HG03066 (cell line): Measurements from ENCODE around the gene CDKN1A.
A peak's percentile ranks its signal among the peaks of the same experiment; 100 is the strongest.
"Not testable (repeated sequence)": the region's sequence is repeated elsewhere in the genome, so short reads cannot be mapped to it uniquely, and the experiment has no call there.

ENCODE experiments used
- ATAC-seq: cut with Tn5 transposase; IDR thresholded peaks from one replicate; pipeline ENCODE4 v1.9.1; 2021; ENCODE audit warnings: low read depth; ENCODE audit not compliant: unreplicated experiment

CDKN1A gene

DNA sequence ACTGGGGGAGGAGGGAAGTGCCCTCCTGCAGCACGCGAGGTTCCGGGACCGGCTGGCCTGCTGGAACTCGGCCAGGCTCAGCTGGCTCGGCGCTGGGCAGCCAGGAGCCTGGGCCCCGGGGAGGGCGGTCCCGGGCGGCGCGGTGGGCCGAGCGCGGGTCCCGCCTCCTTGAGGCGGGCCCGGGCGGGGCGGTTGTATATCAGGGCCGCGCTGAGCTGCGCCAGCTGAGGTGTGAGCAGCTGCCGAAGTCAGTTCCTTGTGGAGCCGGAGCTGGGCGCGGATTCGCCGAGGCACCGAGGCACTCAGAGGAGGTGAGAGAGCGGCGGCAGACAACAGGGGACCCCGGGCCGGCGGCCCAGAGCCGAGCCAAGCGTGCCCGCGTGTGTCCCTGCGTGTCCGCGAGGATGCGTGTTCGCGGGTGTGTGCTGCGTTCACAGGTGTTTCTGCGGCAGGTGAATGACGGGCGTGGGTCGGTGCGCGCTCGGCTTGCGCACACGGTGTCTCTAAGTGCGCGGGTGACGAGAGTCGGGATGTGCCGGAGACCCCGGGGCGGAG, at the start of gene CDKN1A:
Gene CDKN1A, plus strand, starts transcription at position 227 of the 555 bp plus-strand sequence. CDS start 5,388 bp downstream, outside the sequence.
- ATAC-seq, result peak; percentile 46

DNA sequence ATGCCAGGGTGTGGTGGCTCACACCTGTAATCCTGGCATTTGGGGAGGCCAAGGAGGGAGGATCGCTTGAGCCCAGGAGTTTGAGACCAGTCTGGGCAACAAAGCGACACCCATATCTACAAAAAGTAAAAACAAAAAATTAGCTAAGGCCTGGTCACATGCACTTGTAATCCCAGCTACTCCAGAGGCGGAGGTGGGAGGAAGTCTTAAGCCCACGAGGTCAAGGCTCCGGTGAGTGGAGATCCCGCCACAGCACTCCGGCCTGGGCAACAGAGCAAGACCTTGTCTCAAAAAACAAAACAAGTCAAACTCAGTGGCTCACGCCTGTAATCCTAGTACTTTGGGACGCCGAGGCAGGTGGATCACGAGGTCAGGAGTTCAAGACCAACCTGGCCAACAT, 48.7 kb upstream of the CDKN1A start:
- no peak for ATAC-seq

DNA sequence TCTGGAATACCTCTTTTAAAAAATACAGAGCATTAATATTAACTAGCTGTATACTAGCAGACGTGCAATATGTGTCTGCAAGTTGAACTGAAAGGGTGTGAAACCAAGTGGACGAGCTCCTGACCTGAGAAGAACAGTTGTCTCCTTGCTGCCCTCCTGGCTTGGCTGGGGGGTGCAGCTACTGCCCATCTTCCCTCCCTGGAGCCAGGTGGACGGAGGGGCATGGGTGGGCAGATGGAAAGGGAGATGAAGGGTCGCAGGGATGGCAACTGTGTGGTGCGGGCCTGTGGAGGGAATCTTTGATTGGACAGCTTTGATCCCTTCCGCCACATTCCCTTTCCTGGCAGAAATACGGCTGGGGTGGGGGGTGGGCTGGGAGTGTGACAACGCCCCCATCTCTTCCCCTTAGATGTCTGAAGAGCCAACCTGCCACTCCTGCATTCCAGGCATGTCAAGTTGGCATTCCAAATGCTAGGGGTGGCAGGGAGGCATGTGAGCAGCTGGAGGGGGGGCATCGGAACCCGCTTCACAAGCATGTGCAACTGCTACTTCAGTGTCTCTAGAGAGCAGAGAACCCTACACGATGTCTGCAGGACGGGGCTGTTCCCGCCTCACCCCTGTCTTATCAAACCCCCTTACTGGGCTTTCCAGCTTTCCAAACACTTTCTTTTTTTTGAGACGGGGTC, 47.0 kb upstream of the CDKN1A start:
- ATAC-seq, result no peak

DNA sequence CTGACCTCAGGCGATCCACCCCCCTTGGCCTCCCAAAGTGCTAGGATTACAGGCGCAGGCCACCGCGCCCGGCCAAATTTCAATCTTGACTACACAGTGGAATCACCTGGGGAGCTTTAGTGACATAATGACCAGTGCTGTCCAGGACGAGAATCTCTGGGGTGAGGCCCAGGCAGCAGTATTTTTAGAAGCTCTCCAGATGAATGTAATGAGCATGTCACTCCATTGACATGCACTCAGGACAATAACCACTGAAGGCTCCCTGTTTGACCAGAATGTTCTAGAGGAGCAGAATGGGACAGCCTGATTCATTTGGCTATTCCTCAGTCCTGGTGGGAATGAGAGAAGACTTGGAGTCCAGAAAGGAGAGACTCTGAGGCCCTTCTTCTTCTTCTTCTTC, 45.1 kb upstream of the CDKN1A start:
- ATAC-seq, result no peak

DNA sequence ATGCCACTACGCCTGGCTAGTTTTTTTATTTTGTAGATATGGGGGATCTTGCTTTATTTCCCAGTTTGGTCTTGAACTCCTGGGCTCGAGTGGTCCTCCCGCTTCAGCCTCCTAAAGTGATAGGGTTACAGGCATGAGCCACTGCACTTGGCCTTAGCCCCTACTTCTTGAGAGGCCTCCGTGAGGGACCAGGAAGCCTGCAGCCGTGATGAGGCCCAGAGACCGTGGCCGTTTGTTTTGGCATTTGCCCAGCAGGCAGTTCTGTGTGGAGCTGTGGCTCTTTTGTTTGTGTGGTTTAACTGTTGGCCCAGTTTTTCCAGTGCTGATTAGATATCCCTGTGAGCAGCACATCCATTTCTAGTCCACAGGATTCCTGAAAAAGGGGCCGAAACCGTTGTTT, 44.6 kb upstream of the CDKN1A start:
- ATAC-seq, result no peak

DNA sequence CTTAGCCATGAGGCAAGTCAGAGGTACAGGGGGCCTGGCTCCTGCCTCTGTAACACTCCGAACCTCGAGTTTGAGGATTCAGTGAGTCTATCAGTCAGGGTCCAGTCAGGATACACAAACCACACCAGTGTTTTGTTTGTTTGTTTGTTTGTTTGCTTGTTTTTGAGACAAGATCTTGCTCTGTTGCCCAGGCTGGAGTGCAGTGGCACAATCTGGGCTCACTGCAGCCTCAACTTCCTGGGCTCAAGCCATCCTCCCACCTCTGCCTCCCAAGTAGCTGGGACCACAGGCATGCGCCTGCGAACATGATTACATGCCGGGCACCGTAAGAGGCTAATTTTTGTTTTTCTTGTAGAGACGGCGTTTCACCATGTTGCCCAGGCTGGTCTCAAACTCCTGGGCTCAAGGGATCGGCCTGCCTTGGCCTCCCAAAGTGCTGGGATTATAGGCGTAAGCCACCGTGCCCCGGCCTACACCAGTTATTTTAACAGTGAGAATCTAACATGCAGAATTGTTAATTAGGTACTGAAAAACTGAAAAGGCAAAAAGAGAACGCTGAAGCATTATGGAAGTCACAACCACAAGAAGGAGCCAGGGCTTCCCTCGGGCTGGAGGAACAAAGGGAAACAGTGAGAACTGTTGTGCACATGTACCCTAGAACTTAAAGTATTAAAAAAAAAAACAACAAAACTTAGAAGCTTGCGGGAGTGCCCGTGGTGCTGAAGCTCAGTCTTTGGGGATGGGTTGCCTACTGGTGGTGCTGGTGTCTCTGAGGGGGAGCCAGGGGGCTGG, 44.0 kb upstream of the CDKN1A start:
- no peak for ATAC-seq

DNA sequence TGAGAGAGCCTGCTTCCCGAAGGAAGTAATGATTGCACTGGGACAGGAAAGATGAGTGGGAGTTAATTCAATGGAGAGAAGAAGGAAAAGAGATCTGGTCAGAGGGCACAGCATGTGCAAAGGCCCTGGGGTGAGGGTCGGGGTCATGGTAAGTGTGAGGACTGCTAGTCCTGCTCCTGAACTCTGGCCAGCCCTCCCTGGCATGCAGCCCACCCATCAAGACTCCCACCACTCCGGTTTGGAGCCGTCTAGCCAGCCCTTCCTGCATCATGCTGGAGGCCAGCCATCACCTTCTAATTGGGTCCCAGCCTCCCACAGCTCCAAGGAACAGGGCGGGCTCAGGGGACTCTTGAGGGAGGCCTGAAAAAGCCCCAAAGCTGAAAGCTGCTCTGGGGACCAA, 42.2 kb upstream of the CDKN1A start:
- ATAC-seq, result no peak

DNA sequence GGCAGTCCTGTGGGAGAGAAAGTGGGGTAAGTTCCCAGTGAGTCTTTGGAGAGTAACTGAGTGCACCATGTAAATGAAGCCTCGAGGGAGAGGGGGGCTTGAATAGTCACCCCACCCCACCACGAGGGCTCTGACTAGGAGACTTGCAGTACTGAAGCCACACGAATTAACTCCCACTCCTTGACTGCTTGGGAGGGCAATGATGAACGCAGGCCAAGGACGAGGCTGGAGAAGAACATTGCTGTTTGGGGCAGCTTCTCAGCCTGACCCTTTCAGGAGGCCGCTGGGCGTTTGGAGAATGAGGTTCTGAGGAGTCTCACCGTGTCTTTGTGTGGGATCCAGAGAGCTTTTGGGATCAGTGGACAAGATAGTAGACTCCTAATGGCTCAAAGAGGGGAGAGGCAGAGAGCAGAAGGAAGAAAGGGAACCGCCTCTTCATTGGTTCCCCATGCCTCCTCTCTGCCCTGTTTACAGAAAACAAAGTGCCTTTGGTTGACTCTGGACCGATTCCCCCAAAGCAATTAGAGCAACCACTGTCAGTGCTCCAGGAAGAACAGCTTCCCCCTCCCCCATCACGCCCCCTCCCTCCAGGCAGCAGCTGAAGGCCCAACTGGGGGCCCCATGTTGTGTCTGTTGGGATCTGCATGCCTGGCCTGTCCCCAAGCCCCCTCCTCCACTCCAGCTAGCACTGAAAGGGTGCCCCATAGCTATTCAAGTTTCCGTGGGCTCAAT, 41.7 kb upstream of the CDKN1A start:
- no peak for ATAC-seq

DNA sequence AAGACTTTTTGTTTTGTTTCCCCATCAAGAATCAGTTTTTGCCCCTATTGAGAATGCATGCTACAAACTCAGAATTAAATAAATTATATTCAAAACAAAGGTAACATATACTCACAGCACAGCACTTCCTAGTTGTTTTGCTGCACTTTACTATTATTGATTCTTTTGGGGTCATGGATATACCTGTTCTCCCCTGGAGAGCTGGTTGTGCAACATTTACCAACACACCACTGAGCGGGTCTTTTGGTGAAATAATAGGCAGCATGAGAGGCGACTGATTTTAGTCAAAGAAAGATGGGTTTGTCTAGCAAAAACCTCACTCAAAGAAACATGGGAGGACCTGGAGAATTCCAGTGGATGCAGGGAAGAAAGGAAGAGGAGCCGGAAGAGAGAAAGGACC, 39.9 kb upstream of the CDKN1A start:
- ATAC-seq, result no peak

DNA sequence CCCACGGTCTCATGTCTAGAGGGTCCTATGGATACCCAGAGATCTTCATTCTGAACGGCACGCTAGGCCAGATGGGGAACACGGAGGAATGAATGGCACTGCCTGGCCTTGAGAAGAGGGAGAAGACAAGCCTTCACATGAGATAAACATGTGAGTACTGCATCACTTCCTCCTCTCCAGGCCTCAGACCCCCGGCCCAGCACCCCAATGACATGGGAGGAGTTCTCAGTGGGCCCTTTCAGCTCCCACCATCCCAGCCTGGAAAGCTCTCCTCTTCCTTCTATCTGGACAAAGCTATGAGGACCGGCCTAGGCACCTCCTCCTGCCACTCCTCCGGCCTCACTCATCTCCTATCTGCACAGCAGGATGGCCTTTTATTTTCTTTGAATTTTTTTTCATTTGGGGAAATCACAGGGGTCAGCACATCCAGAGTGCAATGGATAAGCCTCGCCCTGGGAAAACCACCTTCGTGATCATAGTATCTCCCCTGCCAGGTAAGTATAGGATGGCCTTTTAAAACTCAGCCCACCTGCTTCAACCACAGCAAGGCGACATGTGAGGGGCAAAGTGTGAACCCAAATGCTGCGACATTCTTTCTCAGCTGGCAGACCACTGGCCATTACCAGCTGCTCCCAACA, 39.2 kb upstream of the CDKN1A start:
- no peak for ATAC-seq

DNA sequence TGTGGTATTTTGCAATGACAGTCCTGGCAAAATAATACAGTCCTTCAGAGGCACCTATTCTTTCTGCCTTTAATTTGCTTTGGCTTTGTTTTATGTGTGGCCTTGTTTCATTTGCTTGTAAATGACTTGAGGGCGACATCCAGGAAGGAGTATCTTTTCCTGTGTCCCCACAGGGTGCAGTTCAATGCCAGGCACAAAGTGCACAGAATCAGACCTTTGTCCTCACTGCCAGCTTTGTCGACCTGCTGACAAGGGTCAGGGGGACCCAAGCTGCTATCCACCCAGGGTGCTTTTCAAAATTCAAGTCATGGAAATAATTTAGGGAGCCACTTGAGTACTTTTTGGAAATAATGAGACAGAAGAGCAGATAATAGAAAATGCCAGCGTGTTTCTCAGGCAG, 37.0 kb upstream of the CDKN1A start:
- no peak for ATAC-seq

DNA sequence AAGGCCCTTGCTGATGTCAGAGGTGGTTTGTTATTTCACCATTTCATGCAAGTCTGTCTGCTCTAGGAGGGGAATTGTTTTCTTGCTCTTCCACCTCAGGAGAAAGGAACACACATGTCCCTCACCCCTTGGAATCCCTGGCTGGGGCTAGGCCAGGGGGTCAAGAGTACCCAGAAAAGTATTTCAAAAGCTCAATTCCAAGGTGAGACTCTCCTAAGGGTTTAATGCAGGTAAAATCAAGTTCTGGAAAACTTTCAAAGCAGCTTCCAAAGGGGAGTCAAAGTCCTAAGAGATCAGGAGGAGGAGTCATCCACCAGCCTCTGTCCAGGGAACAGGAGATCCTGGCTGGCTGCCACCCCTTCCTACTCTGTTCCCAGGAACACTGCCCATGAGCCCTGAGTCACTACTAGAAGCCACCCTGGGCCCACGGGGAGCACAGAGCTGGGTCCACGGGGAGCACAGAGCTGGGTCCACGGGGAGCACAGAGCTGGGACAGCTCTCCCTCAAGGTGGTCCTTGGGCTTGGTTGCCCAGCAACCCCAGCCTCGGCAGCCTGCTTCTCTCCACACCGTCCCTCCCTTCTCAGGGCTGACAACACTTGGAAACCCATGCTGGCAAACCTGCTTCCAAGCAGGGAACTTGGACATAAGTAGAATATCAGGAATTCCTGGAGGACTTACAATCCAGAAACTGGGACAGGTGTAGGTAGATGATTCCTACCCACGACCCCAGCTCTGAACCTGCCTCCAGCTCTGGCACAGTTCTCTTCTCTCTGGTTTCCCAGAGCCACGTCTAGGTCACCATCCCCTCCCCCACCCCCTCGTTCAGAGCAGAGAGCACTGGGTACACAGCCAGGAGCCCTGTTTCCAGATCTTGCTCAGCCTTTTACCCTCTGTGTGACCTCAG, 35.3 kb upstream of the CDKN1A start:
- ATAC-seq, result no peak

DNA sequence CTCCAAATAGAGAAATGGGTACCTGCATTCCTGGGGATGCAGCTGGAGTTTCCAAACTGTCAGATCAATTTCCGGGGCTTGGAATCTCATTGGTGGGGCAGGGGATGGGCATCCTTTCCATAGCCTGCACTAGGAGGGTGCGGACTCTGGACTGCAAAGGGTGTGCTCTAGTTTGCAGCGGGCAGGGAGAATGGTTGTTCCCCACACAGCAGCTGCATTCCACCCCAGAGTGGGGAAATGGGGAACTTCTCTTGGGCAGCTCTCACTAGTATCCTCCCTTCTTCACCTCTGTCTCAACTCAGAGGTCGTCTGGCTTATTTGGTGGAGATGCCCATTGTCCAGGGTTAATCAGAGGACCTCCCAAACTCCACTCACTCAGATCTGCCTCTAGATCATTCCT, 34.5 kb upstream of the CDKN1A start:
- ATAC-seq, result no peak

DNA sequence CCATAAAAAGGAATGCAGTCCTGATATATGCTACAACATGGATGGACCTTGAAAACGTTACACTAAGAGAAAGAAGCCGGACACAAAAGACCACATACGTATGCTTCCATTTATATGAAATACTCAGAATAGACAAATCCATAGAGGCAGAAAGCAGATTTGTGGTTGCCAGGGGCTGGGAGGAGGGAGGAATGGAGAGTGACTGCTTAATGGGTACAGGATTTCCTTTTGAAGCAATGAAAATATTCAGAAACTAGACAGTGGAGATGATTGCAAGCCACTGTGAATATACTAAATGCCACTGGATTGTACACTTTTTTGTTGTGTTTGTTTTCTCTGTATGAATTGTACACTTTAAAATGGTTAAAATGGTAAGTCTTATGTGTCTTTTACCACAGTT, 29.4 kb upstream of the CDKN1A start:
- ATAC-seq, result no peak

DNA sequence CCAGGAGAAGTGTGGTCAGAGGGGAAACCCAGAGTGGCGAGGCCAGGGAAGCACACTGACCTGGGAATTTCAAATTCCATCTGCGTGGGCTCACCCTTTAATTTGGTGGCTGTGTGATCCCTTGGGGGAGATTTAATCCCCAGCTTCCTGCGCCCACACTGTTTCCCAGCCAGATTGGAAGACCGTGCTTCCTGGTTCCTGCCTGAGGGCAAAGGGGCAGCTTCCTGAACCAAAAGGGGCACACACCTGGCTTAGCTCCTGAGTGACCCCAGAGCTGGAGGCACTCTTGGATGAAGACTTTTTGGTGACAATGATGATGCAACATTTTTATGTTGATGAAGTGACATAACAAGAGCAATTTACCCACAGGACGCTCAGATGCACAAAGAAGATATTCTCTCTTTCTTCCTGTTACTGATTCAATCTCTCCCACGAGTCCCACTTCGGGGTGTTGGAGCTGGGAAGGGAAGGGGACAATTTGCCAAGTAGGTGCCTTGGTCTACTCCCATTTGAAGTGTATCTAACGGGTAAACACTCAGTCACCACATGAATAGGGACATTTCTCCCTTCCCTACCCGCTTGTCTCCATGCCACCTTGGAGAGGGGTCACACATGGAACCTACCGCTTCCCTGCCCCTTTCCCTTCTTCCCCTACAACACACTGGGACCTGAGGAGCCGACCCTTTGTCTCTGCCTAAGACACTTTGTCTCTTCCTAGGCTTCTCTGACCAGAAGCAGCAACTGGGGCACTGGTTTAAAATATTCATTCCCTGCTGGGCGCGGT, 28.6 kb upstream of the CDKN1A start:
- ATAC-seq, result no peak

DNA sequence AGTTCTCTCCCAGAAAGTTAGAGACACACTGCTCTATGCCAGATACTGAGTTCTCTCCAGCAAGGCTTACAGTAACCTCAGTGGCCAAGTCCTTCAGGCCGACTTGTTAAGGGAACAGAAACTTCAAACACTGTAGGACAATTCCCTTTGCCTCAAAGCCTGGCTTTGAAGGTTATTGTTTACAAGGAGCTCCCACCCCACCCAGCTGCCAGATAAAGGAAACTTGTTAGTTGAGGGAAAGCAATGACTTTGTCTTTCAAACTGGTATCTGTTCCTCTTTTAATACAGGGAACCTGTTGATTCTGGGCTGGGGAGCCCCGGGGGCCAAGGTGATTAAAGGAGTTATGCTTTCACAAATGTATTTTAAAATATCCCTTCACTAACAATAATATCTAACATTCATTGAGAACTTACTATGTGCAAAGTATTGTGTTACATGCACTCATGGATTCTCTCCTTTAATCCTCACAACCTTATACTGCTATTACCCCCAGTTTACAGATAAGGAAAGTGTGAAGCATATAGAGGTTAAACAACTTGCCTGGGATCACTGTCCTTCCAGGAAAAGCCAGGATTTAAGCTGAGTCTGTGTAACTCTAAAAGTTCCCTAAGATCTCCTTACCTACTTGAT, 27.6 kb upstream of the CDKN1A start:
- ATAC-seq, result no peak

DNA sequence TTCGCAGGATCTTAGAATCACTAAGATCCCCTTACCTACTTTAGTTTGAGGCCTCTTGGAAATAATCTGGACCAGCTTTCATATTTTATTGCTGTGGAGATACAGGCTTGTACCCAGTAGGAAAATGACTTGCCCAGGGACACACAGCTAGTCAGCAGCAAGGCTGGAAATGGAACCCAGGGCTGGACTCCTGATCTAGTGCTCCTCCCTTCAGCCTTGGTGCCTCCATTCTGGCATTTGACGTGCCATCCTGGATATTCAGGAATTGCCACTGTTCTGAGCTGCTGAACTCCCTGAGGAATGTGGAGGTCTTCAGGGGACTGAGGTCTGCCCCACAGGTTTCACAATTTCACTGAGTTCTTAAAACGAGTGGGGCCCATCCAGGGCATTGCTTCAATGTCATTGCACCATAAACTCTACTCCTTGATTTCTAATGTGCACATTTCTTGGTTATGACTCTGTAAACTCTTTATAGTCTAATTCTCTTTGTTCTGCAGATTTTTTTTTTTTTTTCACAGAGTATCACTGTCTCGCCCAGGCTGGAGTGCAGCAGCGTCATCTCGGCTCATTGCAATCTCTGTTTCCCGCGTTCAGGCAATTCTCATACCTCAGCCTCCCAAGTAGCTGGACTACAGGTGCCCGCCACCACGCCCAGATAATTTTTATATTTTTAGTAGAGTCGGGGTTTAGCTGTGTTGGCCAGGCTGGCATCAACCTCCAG, 26.7 kb upstream of the CDKN1A start:
- ATAC-seq, result no peak

DNA sequence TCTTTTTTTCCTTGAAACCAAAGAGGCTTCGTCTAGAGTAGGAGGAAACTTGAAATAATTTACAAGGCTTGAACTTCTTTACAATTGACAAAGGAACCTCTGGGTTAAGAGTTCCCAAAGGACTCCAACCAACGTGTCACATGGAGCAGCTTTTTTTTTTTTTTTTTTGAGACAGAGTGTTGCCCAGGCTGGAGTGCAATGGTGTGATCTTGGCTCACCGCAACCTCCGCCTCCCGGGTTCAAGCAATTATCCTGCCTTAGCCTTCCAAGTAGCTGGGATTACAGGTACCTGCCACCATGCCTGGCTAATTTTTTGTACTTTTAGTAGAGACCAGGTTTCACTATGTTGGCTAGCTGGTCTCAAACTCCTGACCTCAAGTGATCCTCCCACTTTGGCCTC, 24.0 kb upstream of the CDKN1A start:
- not testable (repeated sequence) for ATAC-seq
